ENCODE measurements around the gene TPGS2. TPM values are rescaled to one million over a fixed set of nuclear protein-coding genes. Genes with fewer than 3 reads are reported as not detected.

Gene TPGS2
- total and polyA plus RNA-seq, 2 experiments from 2014 or later: 194 to 209 TPM

- WGBS, 2 experiments (ENCODE audit: low coverage in 1 of 2, low lambda C conversion rate in 2 of 2, missing lambda C conversion rate in 2 of 2): 47 to 57% methylated on average over 1 of the region's 1 CpG
- 0 out of 2 replicates have a peak, but pooled peaks cover 12% of the 10 kb centered on the region for H3F3A ChIP-seq (ENCODE audit: insufficient read depth)
- H3K27ac ChIP-seq: peak overlapping the region; percentile 69; the same call in 1 of the 2 replicates
- peaks cover 42% of the 10 kb centered on the region for H3K79me2 ChIP-seq (ENCODE audit: insufficient read depth)
- H3K4me3 ChIP-seq: peak overlapping the region; percentile 86
- TF ChIP-seq EZH2 (IDR thresholded peaks at IDR 0.05; ENCODE audit: insufficient read depth, poor library complexity, severe bottlenecking) (no peak), EZH2phosphoT487 (IDR thresholded peaks at IDR 0.05; ENCODE audit: insufficient read depth, low read depth) (no peak)
- no peak for DNase-seq
- H3K4me2 ChIP-seq (ENCODE audit: unreplicated experiment): peak overlapping the region; percentile 80
- no peaks in the 10 kb centered on the region for H3K36me3 ChIP-seq (ENCODE audit: low read depth)
- H3K9me2 ChIP-seq (ENCODE audit: insufficient read depth): no peaks in the 10 kb centered on the region
- H3K4me1 ChIP-seq (ENCODE audit: insufficient read depth): peaks cover 21% of the 10 kb centered on the region
- H3K9ac ChIP-seq: peak overlapping the region; percentile 85
- in situ Hi-C loops (cut with MboI): no loop called here
- H3K27me3 ChIP-seq (replicated peaks; ENCODE audit: insufficient read depth): no peaks in the 10 kb centered on the region
- no peaks in the 10 kb centered on the region for H3K9me3 ChIP-seq (ENCODE audit: low read depth)
- H2AFZ ChIP-seq: peak overlapping the region; percentile 92
- no peaks in the 10 kb centered on the region for H4K20me1 ChIP-seq (ENCODE audit: insufficient read depth)
Observed at GRCh38 chr18:36830158-36830495, 1.3 kb upstream of the TPGS2 start.

GRCh38 chr18:36829362-36830157 is 758 bp upstream of the TPGS2 start:
- peaks cover 21% of the 10 kb centered on the region for H3K4me1 ChIP-seq (ENCODE audit: insufficient read depth)
- DNase-seq: peak; percentile 63
- 0 to 3% methylated on average over 14 to 17 of the region's 17 CpGs for WGBS, 2 experiments (ENCODE audit: low coverage in 1 of 2, low lambda C conversion rate in 2 of 2, missing lambda C conversion rate in 2 of 2)
- peak overlapping the region; percentile 86 for H3K4me3 ChIP-seq
- in situ Hi-C loops (cut with MboI): no loop called here
- 0 out of 2 replicates have a peak, but pooled peaks cover 12% of the 10 kb centered on the region for H3F3A ChIP-seq (ENCODE audit: insufficient read depth)
- H4K20me1 ChIP-seq (ENCODE audit: insufficient read depth): no peaks in the 10 kb centered on the region
- no peaks in the 10 kb centered on the region for H3K36me3 ChIP-seq (ENCODE audit: low read depth)
- H2AFZ ChIP-seq: peak overlapping the region; percentile 92
- H3K9ac ChIP-seq: peak overlapping the region; percentile 85
- H3K4me2 ChIP-seq (ENCODE audit: unreplicated experiment): peak overlapping the region; percentile 80
- H3K9me2 ChIP-seq (ENCODE audit: insufficient read depth): no peaks in the 10 kb centered on the region
- TF ChIP-seq EZH2phosphoT487 (IDR thresholded peaks at IDR 0.05; ENCODE audit: insufficient read depth, low read depth): no peak
- no peak for TF ChIP-seq EZH2 (IDR thresholded peaks at IDR 0.05; ENCODE audit: insufficient read depth, poor library complexity, severe bottlenecking)
- H3K9me3 ChIP-seq (ENCODE audit: low read depth): no peaks in the 10 kb centered on the region
- peak overlapping the region; percentile 69 for H3K27ac ChIP-seq
- H3K79me2 ChIP-seq (ENCODE audit: insufficient read depth): peaks cover 45% of the 10 kb centered on the region
- no peaks in the 10 kb centered on the region for H3K27me3 ChIP-seq (replicated peaks; ENCODE audit: insufficient read depth)

DNA sequence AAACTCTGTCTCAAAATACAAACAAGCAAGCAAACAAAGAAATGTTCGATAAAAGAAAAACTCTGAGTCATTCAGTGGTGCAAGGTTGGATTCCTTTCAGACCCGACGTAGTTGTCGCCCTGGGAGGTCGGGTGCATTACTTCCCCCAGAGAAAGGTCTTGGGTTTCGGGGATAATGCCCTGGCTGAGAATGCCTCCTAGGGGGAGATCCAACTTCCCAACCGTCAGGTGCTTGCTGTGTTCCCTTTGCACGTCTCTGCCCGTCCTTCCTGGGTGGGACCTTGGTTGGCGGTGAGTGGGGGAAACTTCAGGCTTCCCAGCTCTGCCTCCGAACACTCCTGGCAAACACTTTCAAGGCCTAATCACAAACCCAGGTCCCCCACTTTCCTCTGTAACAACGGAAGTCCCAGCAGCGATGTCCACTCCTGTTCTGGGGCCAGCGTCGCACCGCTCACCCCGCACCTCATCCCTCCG is 609 bp downstream of the TPGS2 start:
- H4K20me1 ChIP-seq (ENCODE audit: insufficient read depth): no peaks in the 10 kb centered on the region
- H3K79me2 ChIP-seq (ENCODE audit: insufficient read depth): peaks cover 45% of the 10 kb centered on the region
- in situ Hi-C loops (cut with MboI): no loop called here
- 1 to 3% methylated on average over 18 of the region's 18 CpGs for WGBS, 2 experiments (ENCODE audit: low coverage in 1 of 2, low lambda C conversion rate in 2 of 2, missing lambda C conversion rate in 2 of 2)
- H3K27me3 ChIP-seq (replicated peaks; ENCODE audit: insufficient read depth): no peaks in the 10 kb centered on the region
- H3K9ac ChIP-seq: peak overlapping the region; percentile 85
- H3K27ac ChIP-seq: peak overlapping the region; percentile 69
- no peaks in the 10 kb centered on the region for H3K9me3 ChIP-seq (ENCODE audit: low read depth)
- no peaks in the 10 kb centered on the region for H3K9me2 ChIP-seq (ENCODE audit: insufficient read depth)
- H3K4me1 ChIP-seq (ENCODE audit: insufficient read depth): peaks cover 21% of the 10 kb centered on the region
- 0 out of 2 replicates have a peak, but pooled peaks cover 12% of the 10 kb centered on the region for H3F3A ChIP-seq (ENCODE audit: insufficient read depth)
- H2AFZ ChIP-seq: peak overlapping the region; percentile 92
- peak; percentile 78 for DNase-seq
- no peak for TF ChIP-seq EZH2 (IDR thresholded peaks at IDR 0.05; ENCODE audit: insufficient read depth, poor library complexity, severe bottlenecking)
- no peak for TF ChIP-seq EZH2phosphoT487 (IDR thresholded peaks at IDR 0.05; ENCODE audit: insufficient read depth, low read depth)
- H3K4me2 ChIP-seq (ENCODE audit: unreplicated experiment): peak overlapping the region; percentile 80
- peak overlapping the region; percentile 86 for H3K4me3 ChIP-seq
- no peaks in the 10 kb centered on the region for H3K36me3 ChIP-seq (ENCODE audit: low read depth)

GRCh38 chr18:36826556-36826955 is 2.2 kb downstream of the TPGS2 start:
- no peaks in the 10 kb centered on the region for H4K20me1 ChIP-seq (ENCODE audit: insufficient read depth)
- no peaks in the 10 kb centered on the region for H3K36me3 ChIP-seq (ENCODE audit: low read depth)
- TF ChIP-seq EZH2phosphoT487 (IDR thresholded peaks at IDR 0.05; ENCODE audit: insufficient read depth, low read depth): no peak
- no peak for TF ChIP-seq EZH2 (IDR thresholded peaks at IDR 0.05; ENCODE audit: insufficient read depth, poor library complexity, severe bottlenecking)
- H3K27ac ChIP-seq: no peak overlapping the region
- H3K9me3 ChIP-seq (ENCODE audit: low read depth): no peaks in the 10 kb centered on the region
- 79 to 85% methylated on average over 3 of the region's 3 CpGs for WGBS, 2 experiments (ENCODE audit: low coverage in 1 of 2, low lambda C conversion rate in 2 of 2, missing lambda C conversion rate in 2 of 2)
- DNase-seq: peak; percentile 5
- peaks cover 45% of the 10 kb centered on the region for H3K79me2 ChIP-seq (ENCODE audit: insufficient read depth)
- no peak overlapping the region for H3K9ac ChIP-seq
- H3K27me3 ChIP-seq (replicated peaks; ENCODE audit: insufficient read depth): no peaks in the 10 kb centered on the region
- in situ Hi-C loops (cut with MboI): no loop called here
- no peak overlapping the region for H2AFZ ChIP-seq
- no peaks in the 10 kb centered on the region for H3K9me2 ChIP-seq (ENCODE audit: insufficient read depth)
- no peak overlapping the region for H3K4me2 ChIP-seq (ENCODE audit: unreplicated experiment)
- no peak overlapping the region for H3K4me3 ChIP-seq
- H3F3A ChIP-seq (ENCODE audit: insufficient read depth): 0 out of 2 replicates have a peak, but pooled peaks cover 12% of the 10 kb centered on the region
- peaks cover 21% of the 10 kb centered on the region for H3K4me1 ChIP-seq (ENCODE audit: insufficient read depth)
